Lower leg skin (tissue), 4 donors: ENCODE measurements around the gene PIGO. TPM values are rescaled to one million over a fixed set of nuclear protein-coding genes. Genes with fewer than 3 reads are reported as not detected.

Experiments used
- DNase-seq, 2 donors: peaks; one replicate each; pipeline ENCODE4 v3.0.0-alpha.2; 2019; ENCODE audit warnings: low spot score in 2 of 2
- H3K4me3 ChIP-seq: fragments of 200-600 bp; sonication (generic); 2 replicates; pipeline ENCODE4 v1.5.1; 2017; ENCODE audit warnings: mild to moderate bottlenecking, low read depth; ENCODE audit not compliant: poor library complexity, severe bottlenecking
- POLR2A ChIP-seq, 2 donors: fragments of 450-650 bp; IDR thresholded peaks; one replicate each; pipeline ENCODE4 v1.6.1; 2016 to 2017; ENCODE audit warnings: antibody characterized with exemption in 2 of 2, mild to moderate bottlenecking in 1 of 2, moderate library complexity in 1 of 2
- WGBS, 2 donors: methylation state at CpG; one replicate each; pipeline ENCODE4 v1.1.5; 2018; 5-methylcytosine and 5-hydroxymethylcytosine counted together
- intact Hi-C: fragments of 100-400 bp; cut with DNase I; formaldehyde crosslinking; loops from one replicate; pipeline ENCODE4 v1.15.0; 2023; ENCODE audit warnings: low total_unique reads
- total RNA-seq, 4 donors: library from RNA; depleted of rRNA; stranded (reverse); fragments of >200 nt; gene quantifications; one replicate each; pipeline ENCODE4 v1.1.0, GENCODE V29; 2016
- TF ChIP-seq, protein P1 (sequence below), 3 donors: fragments of 450-650 bp; IDR thresholded peaks; one replicate each; pipeline ENCODE4 v1.5.1; 2016; ENCODE audit warnings: antibody characterized with exemption in 3 of 3, mild to moderate bottlenecking in 3 of 3, moderate library complexity in 2 of 3

The PIGO gene
- total RNA-seq, result 10 to 100 TPM in 3 of 4 donors, 1 to 10 TPM in 1; 9.8 to 21.3 (median 19.0) TPM

DNA sequence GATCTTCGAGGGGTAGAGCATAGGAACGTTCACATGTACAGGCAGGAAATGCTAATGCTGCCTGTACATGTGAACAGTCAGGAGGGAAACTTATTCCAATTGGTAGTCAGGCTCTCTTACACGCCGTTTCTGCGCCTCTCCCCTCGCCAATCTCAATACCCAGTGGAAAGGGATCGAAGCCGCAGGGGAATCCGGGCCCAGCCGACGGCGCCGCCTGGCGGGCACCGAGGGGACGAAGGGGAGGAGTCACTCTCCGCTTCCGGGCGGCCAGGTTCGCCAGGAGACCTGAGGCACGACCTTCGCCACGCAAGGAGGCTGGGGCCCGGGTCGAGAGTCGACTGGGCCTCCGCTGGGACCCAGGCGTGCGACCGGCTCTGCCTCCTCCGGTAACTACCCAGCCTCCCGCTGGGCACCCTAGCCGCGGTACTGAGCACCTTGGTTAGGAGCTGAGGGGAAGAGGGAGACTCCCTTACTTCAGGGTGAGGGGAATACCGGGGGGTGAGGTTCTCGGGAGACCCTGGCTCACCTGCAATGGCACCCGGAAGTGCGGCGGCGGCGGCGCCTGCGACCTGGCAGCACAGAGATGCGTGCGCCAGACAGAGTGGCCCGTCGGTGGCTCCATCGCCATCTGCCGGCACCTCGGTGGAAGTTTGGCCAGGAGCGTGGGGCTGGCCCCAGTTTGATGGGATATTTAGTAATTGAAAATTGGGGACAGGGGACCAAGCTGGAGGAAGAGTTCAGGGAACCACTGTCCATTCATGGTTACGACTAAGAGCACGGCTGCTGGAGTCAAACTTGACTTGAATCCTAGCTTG, at the start of gene PIGO:
TSS of gene PIGO (minus strand) at position 557 of the 815 bp plus-strand sequence. CDS start 1,026 bp downstream, outside the sequence.
- intact Hi-C loops, result no loop called here
- WGBS, 2 donors, result 0 to 1% methylated on average over 23 to 50 of the region's 53 CpGs
- TF ChIP-seq, protein P1, sequence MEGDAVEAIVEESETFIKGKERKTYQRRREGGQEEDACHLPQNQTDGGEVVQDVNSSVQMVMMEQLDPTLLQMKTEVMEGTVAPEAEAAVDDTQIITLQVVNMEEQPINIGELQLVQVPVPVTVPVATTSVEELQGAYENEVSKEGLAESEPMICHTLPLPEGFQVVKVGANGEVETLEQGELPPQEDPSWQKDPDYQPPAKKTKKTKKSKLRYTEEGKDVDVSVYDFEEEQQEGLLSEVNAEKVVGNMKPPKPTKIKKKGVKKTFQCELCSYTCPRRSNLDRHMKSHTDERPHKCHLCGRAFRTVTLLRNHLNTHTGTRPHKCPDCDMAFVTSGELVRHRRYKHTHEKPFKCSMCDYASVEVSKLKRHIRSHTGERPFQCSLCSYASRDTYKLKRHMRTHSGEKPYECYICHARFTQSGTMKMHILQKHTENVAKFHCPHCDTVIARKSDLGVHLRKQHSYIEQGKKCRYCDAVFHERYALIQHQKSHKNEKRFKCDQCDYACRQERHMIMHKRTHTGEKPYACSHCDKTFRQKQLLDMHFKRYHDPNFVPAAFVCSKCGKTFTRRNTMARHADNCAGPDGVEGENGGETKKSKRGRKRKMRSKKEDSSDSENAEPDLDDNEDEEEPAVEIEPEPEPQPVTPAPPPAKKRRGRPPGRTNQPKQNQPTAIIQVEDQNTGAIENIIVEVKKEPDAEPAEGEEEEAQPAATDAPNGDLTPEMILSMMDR (IDR thresholded peaks at IDR 0.05), result no peak
- no peak for TF ChIP-seq POLR2A (IDR thresholded peaks at IDR 0.05)
- H3K4me3 ChIP-seq, result peak within 1 kb of the TSS; percentile 80
- DNase-seq, result peak; percentile 81 to 97

DNA sequence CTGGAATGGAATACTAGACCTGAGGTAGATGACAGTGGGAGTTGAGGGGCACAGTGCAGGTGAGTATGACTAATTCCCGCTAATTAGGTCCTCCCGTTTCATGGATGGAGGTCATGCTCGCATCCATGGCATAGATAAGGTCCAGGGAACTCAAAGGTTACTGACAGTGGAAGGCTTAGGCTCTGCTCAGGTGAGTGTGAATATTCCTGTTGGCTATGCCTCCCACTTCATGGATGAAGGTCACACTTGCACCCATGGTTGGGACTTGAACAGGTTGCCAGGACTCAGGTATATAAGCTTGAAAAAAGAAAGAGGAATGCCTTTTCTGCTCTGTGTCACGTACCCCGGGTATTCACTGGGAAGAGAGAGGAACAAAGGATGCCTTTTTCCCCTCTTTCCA, 45.6 kb upstream of the PIGO start:
- H3K4me3 ChIP-seq, result no peak overlapping the region
- intact Hi-C loops, result loop anchor here (10.0 kb wide), 1 partner anchor 733 kb away; the partner anchor contains the start of gene OR13J1
- TF ChIP-seq, protein P1 (IDR thresholded peaks at IDR 0.05), result no peak
- no peak for TF ChIP-seq POLR2A (IDR thresholded peaks at IDR 0.05)
- 84 to 92% methylated on average over 5 of the region's 5 CpGs for WGBS, 2 donors
- no peak for DNase-seq

DNA sequence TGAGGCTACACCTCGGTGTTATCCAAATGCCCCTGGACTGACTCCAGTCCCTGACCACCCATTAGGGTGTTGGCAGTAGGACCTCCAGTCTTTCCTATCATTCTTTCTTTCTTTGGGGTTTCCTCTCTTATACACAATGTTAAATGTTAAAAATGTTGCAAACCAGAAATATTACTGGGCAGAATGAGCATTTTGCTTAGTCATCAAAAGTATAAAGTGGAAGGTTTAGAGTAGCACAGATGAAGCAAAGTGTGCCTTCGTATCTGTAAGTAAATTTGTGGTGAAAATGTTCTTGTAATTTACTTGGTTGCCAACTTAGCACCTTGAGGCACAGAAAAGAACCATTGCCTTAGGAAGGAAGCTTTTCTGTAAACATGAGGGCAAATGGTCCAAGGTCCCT, 43.7 kb upstream of the PIGO start:
- intact Hi-C loops, result loop anchor here (10.0 kb wide), 1 partner anchor 735 kb away; the partner anchor contains the start of gene OR13J1
- no peak overlapping the region for H3K4me3 ChIP-seq
- no peak for DNase-seq
- TF ChIP-seq, protein P1 (IDR thresholded peaks at IDR 0.05), result no peak
- no peak for TF ChIP-seq POLR2A (IDR thresholded peaks at IDR 0.05)
- WGBS, 2 donors, result 81 to 86% methylated on average over 2 of the region's 2 CpGs

DNA sequence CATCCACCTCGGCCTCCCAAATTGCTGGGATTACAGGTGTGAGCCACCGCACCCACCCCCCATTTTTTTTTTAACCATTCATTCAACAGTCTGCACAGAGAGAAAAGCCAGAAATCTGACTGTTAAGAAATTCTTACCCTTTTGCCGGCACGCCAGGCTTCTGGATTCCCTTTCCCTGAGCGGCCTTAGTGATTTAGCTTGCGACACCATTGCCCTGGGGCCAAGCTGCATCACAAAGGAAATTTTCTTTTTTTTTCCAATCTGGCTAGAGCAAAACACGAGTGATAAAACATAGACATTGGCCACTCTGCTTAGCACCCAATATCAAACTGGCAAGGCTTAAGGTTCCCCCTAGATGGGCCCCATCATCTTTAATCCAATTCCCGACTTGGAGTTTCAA, 40.5 kb upstream of the PIGO start:
- intact Hi-C loops, result loop anchor here (10.0 kb wide), 1 partner anchor 328 kb away; no protein-coding TSS in a partner anchor
- DNase-seq, result no peak
- TF ChIP-seq POLR2A (IDR thresholded peaks at IDR 0.05), result no peak
- TF ChIP-seq, protein P1 (IDR thresholded peaks at IDR 0.05), result no peak
- no peak overlapping the region for H3K4me3 ChIP-seq
- 58 to 71% methylated on average over 8 of the region's 8 CpGs for WGBS, 2 donors

DNA sequence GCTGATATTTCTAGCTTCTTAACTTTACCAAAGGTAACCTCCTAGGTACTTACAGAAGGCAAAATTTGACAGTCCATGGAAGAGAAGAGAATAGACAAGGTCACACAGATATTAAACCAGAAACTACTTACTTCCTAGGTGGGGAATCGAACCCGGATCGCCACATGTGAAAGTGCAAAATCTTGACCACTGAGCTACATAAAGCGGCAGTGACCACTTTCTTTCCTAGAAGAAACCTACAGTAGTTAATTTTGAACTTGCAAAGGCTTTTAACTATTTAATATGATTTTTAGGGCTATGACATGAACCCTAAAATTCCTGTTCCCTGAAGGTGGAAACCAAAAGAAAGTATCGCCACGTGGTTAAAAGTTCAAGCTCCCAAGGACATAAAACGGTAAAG, 39.6 kb upstream of the PIGO start:
- no peak for TF ChIP-seq POLR2A (IDR thresholded peaks at IDR 0.05)
- TF ChIP-seq, protein P1 (IDR thresholded peaks at IDR 0.05), result no peak
- no peak for DNase-seq
- intact Hi-C loops, result loop anchor here (10.0 kb wide), 1 partner anchor 329 kb away; no protein-coding TSS in a partner anchor
- no peak overlapping the region for H3K4me3 ChIP-seq
- WGBS, 2 donors, result 83 to 95% methylated on average over 7 of the region's 7 CpGs
